Activated CD8-positive, alpha-beta memory T cell treated with anti-CD3 and anti-CD28 coated beads, Interleukin-2, amount 50 U/mL, for 24 hours (primary cell): ENCODE measurements around the gene MT1H.
"Not testable (repeated sequence)": the region's sequence is repeated elsewhere in the genome, so short reads cannot be mapped to it uniquely, and the experiment has no call there.

ENCODE experiments used
- DNase-seq: peaks from one replicate; pipeline ENCODE4 v3.0.0-alpha.2; 2020; ENCODE audit errors: extremely low read depth

MT1H gene

DNA sequence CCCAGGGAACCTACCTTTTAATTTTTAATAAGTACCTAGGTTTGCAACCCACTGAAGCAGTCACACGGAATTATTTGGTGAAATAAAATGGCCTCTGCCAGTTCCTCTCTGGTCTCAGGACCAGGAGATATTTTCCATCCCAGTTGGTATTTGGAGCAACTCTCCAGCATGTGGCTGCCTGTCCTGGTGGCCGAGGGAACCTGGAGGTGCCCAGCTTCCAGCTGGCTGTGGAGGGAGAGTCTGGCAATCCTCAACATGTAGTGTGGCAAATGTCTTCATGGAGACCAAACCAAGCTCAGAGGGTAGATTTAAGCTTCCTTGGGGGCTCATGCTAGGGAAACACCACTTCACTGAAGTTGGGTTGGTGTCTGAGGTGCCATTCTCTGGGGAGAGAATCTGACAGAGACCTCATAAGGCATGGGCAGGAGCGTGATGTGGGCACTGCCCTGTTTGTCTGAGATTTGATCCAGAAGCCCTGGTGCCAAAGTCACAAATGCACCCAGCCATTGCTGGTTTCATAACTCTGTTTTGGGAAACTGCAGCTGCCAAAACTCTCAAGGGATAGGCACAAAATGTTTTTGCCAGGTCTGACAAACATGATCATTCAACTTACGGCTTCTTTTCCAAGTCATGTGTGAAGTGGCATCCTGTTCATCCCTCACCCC, 15.4 kb downstream of the MT1H start:
- DNase-seq = no peak

DNA sequence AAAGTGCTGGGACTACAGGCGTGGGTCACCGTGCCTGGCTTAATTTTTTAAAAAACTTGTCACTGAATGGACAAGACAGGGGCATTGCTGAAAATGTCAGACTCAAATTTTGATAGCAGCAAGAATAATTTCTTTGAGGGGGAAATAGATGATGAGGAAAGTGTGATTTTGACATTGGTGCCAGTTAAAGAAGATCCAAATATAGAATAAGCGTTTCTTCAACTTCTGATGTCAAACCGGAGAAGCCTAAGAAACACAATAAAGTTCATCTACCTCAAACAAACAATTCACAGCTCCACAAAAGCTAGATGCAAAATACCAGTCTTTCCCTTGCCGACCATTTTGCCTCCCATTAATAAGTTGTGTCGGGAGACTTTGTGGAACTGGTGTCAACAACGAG, 17.1 kb downstream of the MT1H start:
- no peak for DNase-seq

- no peak for DNase-seq
Observed at GRCh38 chr16:56688762-56689161, 19.1 kb downstream of the MT1H start.

DNA sequence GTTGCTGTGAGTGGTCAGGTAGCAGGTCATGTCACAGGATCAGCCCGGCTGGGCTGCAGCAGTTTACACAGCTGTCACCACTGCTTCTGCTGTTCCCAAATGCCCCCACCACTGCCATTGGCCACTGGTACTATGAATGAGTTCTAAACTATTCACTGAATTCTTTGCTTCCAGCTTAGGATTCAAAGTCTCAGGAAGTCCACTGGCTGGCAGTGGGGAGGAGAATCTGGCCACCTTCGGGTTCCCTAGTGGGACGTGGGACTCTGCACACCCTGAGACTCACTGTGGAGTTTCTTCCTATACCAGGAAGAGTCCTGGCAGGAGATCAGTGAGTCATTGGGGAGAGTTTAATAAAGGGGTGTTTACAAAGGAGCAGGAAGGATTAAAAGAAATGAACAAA, 19.6 kb downstream of the MT1H start:
- DNase-seq = no peak

DNA sequence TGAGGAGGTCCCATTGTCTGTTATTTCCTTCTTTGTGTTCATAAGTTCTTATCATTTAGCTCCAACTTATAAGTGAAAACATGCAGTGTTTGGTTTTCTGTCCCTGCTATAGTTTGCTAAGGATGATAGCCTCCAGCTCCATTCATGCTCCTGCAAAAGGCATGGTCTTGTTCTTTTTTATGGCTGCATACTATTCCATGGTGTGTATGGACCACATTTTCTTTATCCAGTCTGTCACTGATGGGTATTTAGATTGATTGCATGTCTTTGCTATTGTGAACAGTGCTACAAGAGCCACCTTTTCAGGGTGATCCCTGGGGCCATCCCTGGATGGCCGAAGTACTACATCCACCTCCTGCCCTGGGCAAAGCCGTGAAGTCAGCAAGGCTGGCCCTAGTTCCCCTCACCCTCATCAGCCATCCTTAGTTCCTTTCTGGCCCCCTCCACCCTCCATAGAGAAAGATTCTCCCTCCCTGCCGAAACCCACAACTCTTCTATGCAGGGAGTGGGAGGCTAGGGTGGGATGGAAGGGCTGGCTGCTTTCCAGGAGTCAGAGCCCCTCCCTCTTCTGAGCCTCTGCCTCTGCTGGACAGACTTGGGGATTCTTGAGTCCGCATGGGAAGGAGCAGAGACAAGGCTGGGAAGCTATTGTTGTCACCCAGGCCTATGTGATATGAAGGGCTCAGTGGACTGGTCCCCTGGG, 21.0 kb downstream of the MT1H start:
- no peak for DNase-seq

GRCh38 chr16:56691885-56692284, 22.3 kb downstream of the MT1H start:
- no peak for DNase-seq

GRCh38 chr16:56695246-56695645, 25.6 kb downstream of the MT1H start:
- no peak for DNase-seq

DNA sequence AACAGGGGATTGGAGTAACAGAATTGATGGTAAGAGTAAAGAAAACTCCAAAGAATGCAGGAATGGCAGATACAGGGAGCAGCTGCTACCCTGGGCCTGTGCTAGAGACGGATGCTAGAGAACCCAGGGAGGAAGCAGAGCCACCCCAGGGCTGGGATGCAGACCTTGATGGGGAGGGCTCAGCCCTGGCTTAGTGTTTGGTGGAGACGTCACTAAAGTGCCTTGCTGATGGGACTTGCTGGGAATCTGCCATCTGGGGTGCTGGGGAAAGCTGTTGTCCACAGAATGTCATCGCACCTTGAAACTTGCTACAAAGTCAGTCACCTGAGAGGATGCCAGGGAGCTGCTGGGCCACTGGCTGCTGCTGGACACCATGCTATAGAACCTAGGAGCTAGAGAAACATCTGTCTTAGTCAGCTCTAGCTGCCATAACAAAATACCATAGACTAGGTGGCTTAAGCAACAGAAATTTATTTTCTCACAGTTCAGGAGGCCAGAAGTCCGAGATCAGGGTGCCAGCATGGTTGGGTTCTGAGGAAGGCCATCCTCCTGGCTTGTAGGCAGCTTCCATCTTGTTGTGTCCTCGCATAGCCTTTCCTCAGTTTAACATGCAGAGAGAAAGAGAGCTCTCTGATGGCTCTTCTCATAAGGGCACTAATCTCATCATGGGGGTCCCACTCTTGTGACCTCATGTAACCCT, 28.0 kb downstream of the MT1H start:
- DNase-seq = no peak

- no peak for DNase-seq
Observed at GRCh38 chr16:56700195-56700594, 30.6 kb downstream of the MT1H start.

DNA sequence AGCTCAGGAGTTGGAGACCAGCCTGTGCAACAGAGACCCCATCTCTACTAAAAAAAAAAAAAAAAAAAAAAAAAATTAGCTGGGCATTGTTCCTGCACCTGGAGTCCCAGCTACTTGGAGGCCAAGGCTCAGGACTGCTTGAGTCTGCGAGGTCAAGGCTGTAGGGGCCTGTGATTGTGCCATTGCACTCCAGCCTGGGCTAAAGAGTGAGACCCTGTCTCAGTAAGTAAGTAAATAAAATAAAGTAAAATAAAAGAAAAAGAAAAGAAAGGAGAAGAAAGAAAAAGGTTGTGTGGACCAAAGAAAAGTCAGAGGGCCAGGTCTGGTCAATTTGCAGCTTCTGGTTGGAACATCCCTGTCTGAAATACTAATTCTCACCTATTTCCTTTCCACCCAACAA, 31.0 kb downstream of the MT1H start:
- no peak for DNase-seq

GRCh38 chr16:56701534-56701933, 31.9 kb downstream of the MT1H start:
- no peak for DNase-seq

GRCh38 chr16:56702836-56703235, 33.2 kb downstream of the MT1H start:
- DNase-seq = no peak

DNA sequence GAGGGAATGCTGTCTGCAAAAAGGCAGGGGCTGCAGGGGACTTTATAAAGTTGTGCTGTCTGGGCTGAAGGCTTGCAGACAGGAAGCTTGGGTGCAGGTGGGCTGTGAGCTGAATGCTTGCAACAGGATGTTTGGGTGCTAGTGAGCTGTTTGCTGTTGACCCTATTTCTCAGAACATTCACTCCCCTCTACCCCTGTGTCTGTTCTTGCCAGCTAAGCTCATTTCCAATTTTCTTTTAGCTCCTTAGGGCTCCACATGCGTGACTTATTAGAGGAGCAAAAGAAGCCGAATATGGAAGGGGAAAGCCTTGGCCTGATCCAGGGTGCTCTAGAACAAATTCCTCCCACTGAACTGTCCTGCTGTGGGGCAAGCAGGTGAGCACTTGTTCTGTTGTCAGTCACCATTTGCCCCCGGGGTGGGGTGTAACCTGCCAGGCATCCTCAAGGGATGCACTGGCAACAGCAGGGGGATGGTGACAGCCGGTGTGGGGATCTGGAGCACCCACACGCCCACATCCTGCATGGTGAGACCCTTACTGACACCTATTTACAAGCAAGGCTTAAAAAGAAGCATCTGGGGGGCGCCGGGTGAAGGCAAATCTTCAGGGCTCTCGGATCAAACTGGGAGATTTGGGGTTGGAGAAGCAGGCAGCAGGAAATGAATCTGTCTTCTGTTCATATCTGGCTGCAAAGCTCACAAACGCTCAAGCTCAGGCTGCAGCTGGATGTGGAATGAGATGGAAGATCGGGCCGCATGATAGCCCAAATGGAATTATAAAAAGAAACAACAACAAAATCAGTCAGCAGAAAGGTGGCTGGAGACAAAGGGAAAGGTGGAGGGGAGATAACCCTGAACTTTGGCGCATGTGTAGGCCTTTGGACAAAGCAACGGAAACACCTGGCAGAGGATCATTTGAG, 39.2 kb downstream of the MT1H start:
- DNase-seq = no peak

- DNase-seq = no peak
Observed at GRCh38 chr16:56709443-56710040, 39.9 kb downstream of the MT1H start.

- DNase-seq = no peak
Observed at GRCh38 chr16:56710181-56710737, 40.6 kb downstream of the MT1H start.

DNA sequence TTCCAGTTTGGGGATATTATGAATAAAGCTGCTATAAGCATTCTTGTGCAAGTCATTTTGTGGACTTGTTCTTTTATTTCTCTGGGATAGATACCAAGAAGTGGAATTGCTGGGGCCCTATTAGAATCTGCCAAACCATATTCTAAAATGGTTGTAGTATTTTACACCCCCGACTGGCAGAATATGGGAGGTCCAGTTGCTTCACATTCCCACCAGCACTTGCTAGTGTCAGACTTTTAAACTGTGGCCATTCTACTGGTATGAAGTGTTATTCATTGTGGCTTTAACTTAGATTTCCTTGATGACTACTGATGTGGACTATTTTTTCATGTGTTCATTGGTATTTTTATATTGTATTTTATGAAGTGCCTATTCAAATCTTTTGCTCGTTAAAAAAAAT, 42.2 kb downstream of the MT1H start:
- DNase-seq = no peak

GRCh38 chr16:56713794-56714193, 44.2 kb downstream of the MT1H start:
- DNase-seq = no peak

DNA sequence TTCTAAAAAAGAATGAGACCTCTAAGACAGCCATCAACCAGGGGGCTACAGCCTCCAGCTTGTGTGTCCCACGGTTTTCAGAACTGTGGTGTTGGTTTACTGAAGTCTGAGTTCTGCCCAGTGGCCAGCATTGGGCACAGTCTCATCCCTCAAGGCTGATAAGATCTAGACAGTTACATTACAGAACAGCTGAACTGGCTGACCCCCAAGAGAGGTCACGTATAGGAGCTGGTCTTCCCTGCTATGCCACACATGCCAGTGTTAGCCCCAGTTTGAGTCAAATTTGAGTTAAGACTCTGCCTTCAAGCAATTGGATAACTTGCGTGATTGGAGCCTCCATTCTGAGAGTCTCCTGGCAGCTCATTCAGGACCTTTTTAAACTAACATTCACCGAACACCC, 45.5 kb downstream of the MT1H start:
- no peak for DNase-seq

DNA sequence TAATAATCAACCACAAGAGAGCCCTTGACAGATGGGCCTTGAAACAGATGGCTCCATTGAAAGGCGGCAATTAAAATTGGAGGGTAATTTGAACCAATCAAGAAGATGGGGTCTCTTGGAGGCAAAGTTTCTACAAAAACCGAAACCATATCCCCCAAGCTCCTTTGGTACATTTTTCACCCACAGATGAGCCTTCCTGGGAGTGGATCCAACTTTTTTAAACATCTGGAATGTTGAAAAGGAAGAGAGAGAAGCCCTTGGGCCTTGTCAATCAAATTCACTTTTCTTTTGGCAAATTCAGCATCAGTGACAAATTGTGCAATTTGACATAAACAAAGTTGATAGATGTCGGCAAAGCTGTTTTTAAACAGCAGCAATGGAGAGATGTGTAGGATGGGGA, 47.1 kb downstream of the MT1H start:
- no peak for DNase-seq

DNA sequence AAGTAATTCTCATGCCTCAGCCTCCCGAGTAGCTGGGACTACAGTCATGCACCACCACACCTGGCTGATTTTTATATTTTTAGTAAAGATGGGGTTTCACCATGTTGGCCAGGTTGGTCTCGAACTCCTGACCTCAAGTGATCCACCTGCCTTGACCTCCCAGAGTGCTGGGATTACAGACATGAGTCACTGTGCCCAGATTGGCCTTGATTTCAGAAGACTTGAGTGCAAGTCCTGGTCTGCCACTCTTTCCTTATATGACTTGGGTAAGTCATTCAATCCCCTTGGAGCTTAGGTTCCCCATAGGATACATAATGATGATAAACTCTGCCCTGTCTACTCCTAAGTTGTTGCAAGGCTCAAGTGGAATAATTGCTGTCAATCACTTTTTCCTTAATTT, 47.9 kb downstream of the MT1H start:
- not testable (repeated sequence) for DNase-seq
